Brain pericyte (primary cell): ENCODE data around the gene TMEFF1.
"Not testable (repeated sequence)": the region's sequence is repeated elsewhere in the genome, so short reads cannot be mapped to it uniquely, and the experiment has no call there.

Experiments
- DNase-seq: peaks from one replicate; pipeline ENCODE4 v3.0.0-alpha.2; 2012; ENCODE audit warnings: low read depth, low spot score

TMEFF1 gene, protein sequence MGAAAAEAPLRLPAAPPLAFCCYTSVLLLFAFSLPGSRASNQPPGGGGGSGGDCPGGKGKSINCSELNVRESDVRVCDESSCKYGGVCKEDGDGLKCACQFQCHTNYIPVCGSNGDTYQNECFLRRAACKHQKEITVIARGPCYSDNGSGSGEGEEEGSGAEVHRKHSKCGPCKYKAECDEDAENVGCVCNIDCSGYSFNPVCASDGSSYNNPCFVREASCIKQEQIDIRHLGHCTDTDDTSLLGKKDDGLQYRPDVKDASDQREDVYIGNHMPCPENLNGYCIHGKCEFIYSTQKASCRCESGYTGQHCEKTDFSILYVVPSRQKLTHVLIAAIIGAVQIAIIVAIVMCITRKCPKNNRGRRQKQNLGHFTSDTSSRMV

GRCh38 chr9:100472788-100473275 is at the start of gene TMEFF1:
Gene TMEFF1, plus strand, starts transcription at chr9:100473149. Its CDS starts 396 bp downstream, at chr9:100473545.
- no peak for DNase-seq

- DNase-seq = no peak
Observed at GRCh38 chr9:100425758-100426157, 47.2 kb upstream of the TMEFF1 start.

- DNase-seq = no peak
Observed at GRCh38 chr9:100426189-100426529, 46.8 kb upstream of the TMEFF1 start.

DNA sequence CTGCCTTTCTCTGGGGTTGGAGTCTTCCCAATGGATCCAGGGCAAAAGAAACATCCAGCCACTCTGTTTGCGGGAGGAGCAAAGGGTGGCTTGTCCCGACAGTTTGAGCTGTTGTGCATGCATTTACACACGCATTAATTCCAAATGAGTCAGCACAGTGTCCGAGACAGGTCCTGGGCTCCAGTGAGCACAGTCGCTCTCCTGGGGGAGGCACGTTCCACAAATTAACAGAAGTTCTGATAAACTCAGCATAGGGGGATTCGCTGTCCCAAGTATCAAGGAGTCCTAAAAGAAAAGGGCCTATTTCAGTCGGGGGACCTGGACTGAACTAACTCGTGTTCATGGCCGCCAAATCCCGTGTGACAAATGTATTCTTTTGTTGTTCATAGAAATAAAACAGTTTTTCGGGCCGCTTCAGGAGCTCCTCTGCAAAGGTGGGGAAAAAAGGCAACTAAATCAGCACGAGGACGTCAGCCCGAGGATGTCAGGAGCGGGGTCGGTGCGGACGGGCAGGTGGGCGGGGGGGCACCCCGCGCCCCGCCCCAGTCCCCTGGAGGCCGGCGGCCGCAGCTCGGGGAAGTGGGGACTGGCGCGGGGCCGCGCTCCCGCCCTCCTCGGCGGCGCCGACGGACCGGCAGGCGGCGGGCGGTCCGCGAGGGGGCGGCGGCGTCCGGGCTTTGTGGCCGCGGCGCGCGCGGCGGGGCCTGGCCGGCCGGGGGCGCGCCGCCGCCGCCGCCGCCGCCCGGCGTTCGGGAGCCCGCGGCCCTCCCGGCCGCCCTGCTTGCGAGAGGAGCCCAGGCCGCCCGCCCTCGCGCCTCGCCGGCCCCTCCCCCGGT is 46.2 kb upstream of the TMEFF1 start, which contains the start of gene MSANTD3:
Gene MSANTD3, plus strand, starts transcription at position 614 of the 836 bp plus-strand sequence. CDS start 14,796 bp downstream, outside the sequence.
- DNase-seq = no peak

DNA sequence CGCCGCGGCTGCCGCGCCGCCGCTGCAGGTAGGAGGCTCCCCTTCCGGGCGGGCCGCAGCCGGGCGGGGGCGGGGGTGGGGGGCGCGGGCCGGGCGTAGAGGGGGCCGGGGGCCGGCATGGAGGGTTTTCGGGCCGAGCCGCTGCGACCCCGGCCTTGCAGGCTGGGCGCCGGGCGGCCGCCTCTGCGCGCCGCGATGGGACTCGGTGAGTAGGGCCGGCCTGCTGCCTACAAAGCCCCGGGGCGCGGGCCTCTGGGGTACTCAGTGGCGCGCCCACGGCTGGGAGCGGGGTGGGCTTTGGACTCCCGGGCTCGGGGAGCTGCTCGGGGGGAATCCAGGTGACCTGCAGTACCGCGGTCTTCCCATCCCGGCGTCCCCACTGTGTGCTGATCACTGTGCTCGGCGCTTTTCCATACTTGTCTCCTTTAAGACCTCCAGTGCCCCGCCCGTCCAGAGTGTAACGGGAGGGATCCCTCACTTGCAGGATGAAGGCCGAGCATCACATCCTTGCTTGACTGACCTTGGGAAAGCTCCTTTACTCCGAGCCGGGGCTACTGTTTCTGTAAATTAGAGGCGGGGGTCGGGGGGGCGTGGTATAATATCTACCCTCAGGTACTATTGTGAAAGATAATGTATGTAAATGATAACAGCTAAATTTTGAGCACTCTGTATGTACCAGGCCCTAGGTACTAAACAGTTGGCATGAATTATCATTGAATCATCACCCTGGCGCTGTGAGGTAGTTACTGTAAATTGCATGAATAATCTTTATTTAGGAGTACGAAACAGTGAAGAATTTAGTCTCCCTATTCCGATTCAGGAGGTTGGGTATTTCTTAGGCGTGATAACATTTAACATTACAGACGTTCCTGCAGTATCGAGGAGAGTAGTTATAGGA is 45.3 kb upstream of the TMEFF1 start:
- DNase-seq = no peak

DNA sequence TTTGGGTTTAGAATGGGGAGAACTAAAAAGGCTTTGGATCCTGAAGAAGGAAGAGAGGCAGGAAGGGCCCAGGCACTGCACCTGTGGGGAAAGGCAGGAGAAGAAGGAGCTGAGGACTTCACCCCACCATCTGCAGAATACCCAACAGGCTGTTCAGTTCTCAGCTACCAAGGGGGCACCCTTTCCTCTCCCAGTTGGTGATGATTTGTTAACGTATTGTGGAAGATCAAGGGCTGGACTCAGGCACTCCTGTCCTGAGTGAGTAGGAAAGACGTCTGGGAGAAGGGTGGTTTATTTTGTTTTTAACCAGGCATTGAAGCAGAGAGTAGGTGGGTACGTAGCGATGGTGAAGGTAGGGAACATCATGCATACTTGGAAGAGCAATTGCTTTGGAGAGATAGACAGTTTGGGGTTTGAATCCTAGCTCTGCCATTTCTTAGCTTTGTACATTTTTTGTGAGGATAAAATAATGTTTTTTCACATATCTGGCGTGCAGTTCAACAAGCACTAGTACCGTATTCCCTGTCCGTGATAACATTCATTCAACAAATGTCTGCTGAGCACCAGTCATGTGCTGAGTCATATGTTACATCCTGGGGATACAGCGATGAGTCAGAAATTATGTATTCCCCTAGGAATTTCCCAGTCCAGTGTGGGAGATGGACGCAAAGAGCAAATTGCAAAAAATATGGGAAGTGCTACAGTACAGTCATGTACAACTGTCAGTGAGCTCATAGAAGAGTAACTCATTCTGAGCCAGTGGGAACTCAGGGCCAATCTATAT is 43.9 kb upstream of the TMEFF1 start:
- peak; percentile 94 for DNase-seq

DNA sequence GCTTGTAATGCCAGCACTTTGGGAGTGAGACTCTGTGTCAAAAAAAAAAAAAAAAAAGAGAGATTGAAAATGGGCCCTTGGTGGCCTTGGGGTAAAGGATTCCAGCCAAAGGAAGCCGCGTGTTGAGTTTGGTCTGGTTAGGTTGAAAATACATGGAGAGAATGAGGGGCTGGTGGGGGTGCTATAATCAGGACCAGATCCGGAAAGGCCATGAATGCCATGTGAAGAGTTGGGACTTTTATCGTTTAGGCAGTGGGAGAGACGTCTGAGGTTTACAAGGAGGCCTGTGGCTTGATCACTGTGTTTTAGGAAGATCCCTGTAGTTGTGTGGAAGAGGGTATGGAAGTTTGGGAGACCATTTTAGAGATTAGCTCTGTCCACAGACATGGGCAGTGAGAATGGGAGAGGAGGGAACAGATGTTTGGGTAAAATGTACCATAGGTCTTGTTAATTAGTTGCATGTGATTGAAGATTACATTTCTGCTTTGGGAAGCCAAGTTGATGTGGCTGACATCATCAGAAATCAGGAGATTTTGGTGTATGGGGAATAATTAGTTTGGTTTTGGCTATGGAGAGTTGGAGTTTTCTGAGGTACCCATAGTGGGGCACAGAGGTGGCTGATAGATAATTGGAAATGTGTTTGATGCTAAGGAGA is 42.5 kb upstream of the TMEFF1 start:
- DNase-seq = no peak

DNA sequence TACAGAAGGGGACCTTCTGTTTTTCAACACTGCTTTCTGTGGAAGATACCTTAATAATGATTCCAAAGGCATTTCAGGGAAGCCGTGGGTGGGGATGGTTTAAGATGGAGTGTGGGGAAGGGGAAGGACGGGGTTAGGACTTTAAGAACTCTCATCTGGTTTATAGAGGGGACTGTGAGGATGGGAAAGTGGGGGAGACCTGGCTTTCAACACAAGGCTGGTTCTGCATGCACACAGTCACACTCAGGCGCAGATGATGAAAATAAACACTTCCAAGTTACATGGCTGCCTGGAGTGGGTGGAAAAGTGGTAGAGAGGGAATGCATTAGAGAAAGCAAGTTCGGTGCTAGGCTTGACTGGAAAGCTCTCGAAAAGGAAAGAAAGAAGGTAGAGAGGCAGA is 41.1 kb upstream of the TMEFF1 start:
- no peak for DNase-seq

- no peak for DNase-seq
Observed at GRCh38 chr9:100432736-100433135, 40.2 kb upstream of the TMEFF1 start.

DNA sequence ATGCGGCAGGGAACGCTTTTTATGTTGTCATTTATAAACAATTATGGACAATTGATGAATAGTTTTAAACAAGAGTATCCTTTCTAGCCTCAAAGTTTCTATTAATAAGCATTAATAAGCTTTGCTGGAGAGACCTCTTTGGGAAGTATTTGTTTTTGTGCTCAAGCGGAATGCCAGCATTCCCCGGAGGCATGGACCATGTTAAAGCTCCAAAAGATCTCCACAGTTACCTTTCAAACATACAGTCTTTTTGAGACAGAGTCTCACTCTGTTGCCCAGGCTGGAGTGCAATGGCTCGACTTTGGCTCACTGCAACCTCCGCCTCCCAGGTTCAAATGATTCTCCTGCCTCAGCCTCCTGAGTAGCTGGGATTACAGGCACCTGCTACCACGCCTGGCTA is 36.4 kb upstream of the TMEFF1 start:
- DNase-seq = no peak

DNA sequence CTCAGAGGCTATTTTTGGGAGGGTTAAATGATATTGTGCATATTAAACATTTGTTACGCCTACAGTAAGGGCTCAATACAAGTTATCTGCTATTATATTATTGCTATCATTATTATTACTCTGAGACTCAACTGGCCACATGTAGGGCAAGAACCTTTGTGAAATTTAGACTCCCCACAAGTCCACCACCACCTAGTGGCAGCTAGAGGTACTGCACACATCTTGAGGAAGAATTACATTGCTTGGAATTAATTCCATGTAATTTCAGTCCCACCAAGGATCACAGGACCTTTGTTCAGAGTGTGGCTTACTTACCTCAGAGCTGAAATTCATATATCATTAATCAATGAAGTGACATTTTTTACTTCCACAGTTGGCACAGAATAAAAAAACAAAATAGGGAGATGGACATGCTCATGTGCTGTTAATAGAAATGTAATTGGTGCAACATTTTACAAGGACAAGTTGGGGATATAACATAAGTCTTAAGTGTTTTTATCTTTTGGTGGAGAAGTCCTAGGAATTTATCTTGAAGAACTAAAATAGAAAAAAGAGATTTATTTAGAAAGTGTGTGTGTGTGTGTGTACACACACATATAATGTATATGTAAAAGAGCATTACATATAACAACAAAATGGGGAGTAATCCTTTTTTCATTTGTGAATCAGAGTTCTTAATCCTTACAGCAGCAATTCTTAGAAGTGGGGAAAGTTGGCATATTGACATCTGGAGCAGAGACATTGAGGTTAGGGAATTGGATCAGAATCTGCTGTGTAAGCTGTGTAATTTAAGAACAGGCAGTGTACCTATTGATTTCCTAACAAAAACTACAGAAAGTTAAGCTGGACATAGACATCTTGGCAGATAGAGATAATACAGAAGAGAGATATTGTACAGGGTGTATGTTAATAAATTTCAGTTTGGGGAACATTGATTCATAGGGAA is 34.8 kb upstream of the TMEFF1 start:
- no peak for DNase-seq

DNA sequence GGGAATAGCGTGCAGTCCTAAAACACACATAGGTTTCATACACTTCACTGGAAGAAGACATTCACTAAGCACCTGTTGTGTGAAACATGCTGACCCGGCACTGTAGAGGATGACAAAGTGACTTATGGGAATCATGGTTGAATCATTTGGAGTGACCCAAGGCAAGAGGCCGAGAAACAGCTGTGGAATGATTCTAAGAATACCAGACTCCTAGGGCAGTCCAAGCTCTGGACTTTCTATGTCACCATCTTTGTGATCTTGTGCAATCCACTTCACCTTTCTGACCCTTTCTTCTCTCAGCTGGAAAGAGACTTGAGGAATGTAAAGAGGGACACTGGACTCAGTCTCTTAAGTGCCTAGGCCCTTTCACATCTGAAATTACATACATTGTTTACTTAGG is 32.9 kb upstream of the TMEFF1 start:
- no peak for DNase-seq

GRCh38 chr9:100440487-100440886 is 32.5 kb upstream of the TMEFF1 start:
- DNase-seq = not testable (repeated sequence)

DNA sequence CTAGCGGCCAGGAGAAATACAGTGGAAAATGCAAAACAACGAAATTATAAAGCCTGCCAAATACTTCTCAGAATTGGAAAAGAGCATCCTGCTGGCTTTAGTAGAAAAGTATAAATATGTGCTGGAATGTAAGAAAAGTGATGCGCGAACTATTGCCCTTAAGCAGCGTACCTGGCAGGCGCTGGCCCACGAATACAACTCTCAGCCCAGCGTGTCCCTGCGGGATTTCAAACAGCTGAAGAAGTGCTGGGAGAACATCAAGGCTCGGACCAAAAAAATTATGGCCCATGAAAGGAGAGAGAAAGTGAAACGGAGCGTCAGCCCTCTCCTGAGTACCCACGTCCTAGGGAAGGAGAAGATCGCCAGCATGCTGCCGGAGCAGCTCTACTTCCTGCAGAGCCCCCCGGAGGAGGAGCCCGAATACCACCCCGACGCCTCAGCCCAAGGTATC is 31.0 kb upstream of the TMEFF1 start:
- DNase-seq = no peak

GRCh38 chr9:100443781-100444768 is 28.9 kb upstream of the TMEFF1 start:
- no peak for DNase-seq

- no peak for DNase-seq
Observed at GRCh38 chr9:100445161-100445902, 27.6 kb upstream of the TMEFF1 start.

GRCh38 chr9:100445903-100446549 is 26.9 kb upstream of the TMEFF1 start:
- no peak for DNase-seq
